HG03097 (cell line): ENCODE measurements around the gene GSE1.

ENCODE experiments used
- ATAC-seq: cut with Tn5 transposase; IDR thresholded peaks from one replicate; pipeline ENCODE4 v1.9.1; 2021; ENCODE audit not compliant: unreplicated experiment, low FRiP score

The GSE1 gene

GRCh38 chr16:85690469-85691064, 77.4 kb downstream of the GSE1 start:
- no peak for ATAC-seq

- ATAC-seq, result no peak
Measured at GRCh38 chr16:85695196-85696128, 82.3 kb downstream of the GSE1 start.

- ATAC-seq, result no peak
Measured at GRCh38 chr16:85696781-85697180, 83.7 kb downstream of the GSE1 start.

- ATAC-seq, result no peak
Measured at GRCh38 chr16:85697431-85697830, 84.3 kb downstream of the GSE1 start.

- ATAC-seq, result no peak
Measured at GRCh38 chr16:85698459-85698891, 85.4 kb downstream of the GSE1 start.

- no peak for ATAC-seq
Measured at GRCh38 chr16:85698935-85699558, 85.9 kb downstream of the GSE1 start.

- ATAC-seq, result no peak
Measured at GRCh38 chr16:85699628-85700027, 86.5 kb downstream of the GSE1 start.

- ATAC-seq, result no peak
Measured at GRCh38 chr16:85704011-85704410, 90.9 kb downstream of the GSE1 start.

GRCh38 chr16:85704900-85705846, 92.1 kb downstream of the GSE1 start:
- no peak for ATAC-seq

GRCh38 chr16:85706449-85707034, 93.4 kb downstream of the GSE1 start:
- no peak for ATAC-seq

GRCh38 chr16:85707528-85708095, 94.5 kb downstream of the GSE1 start:
- ATAC-seq, result no peak

- no peak for ATAC-seq
Measured at GRCh38 chr16:85708338-85708737, 95.2 kb downstream of the GSE1 start.

- ATAC-seq, result no peak
Measured at GRCh38 chr16:85709766-85710585, 96.9 kb downstream of the GSE1 start.

GRCh38 chr16:85710732-85711131, 97.6 kb downstream of the GSE1 start:
- ATAC-seq, result no peak

GRCh38 chr16:85711982-85712587, 99.0 kb downstream of the GSE1 start:
- ATAC-seq, result no peak

- ATAC-seq, result no peak
Measured at GRCh38 chr16:85712801-85713200, 99.7 kb downstream of the GSE1 start.

- ATAC-seq, result no peak
Measured at GRCh38 chr16:85715169-85716021, 102.3 kb downstream of the GSE1 start.
